IMR-90 (cell line): ENCODE data around the gene GRIA4.

Experiments
- BHLHE40 ChIP-seq: fragments of 150-350 bp; IDR thresholded peaks from 2 replicates; pipeline ENCODE4 v1.6.1; 2016; ENCODE audit warnings: mild to moderate bottlenecking, low read depth, low read length
- CEBPB ChIP-seq: IDR thresholded peaks from 2 replicates; pipeline ENCODE4 v1.6.1; 2012; ENCODE audit warnings: low read depth, low read length, improper control_type of control experiment
- CHD1 ChIP-seq: IDR thresholded peaks from 2 replicates; pipeline ENCODE4 v1.6.1; 2012; ENCODE audit warnings: low read depth, low read length, improper control_type of control experiment
- POLR2A ChIP-seq: IDR thresholded peaks from 2 replicates; pipeline ENCODE4 v1.6.1; 2012; ENCODE audit warnings: mild to moderate bottlenecking, low read depth, low read length
- RAD21 ChIP-seq: IDR thresholded peaks from 2 replicates; pipeline ENCODE4 v1.6.1; 2012; ENCODE audit warnings: low read length, improper control_type of control experiment
- RFX5 ChIP-seq: IDR thresholded peaks from 2 replicates; pipeline ENCODE4 v1.8.0; 2012; ENCODE audit warnings: low read depth, mild to moderate bottlenecking, low read length, moderate library complexity
- SMC3 ChIP-seq: fragments of 150-350 bp; IDR thresholded peaks from 2 replicates; pipeline ENCODE4 v1.6.1; 2016; ENCODE audit warnings: low read depth, mild to moderate bottlenecking, antibody characterized with exemption, low read length, moderate library complexity
- TF ChIP-seq, protein P1 (sequence below): conservative IDR thresholded peaks from 2 replicates; pipeline ENCODE4 v1.5.1; 2012; ENCODE audit warnings: mild to moderate bottlenecking, low read depth, low read length, improper control_type of control experiment

DNA sequence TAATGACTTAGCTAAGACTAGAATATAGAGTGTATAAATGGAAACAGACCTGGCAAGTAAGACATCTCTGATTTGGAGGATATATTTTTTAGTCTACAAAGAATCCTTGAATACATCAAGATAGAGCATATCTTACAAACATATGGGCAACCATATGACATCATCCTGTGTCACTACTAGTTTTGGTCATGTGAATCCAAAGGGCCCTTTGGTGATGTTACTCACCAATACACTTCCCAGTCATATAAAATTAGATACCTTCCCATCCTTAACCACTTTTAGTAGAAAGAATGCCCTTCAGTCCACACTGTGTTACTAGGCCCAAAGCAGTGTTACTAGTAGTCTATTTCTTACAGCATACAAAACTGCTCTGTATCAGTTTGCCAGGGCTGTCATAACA lies 31.6 kb downstream of the GRIA4 start:
- TF ChIP-seq POLR2A (no peak), RFX5 (no peak), CEBPB (no peak), BHLHE40 (no peak), CHD1 (no peak), RAD21 (no peak), SMC3 (no peak)
- TF ChIP-seq, protein P1, sequence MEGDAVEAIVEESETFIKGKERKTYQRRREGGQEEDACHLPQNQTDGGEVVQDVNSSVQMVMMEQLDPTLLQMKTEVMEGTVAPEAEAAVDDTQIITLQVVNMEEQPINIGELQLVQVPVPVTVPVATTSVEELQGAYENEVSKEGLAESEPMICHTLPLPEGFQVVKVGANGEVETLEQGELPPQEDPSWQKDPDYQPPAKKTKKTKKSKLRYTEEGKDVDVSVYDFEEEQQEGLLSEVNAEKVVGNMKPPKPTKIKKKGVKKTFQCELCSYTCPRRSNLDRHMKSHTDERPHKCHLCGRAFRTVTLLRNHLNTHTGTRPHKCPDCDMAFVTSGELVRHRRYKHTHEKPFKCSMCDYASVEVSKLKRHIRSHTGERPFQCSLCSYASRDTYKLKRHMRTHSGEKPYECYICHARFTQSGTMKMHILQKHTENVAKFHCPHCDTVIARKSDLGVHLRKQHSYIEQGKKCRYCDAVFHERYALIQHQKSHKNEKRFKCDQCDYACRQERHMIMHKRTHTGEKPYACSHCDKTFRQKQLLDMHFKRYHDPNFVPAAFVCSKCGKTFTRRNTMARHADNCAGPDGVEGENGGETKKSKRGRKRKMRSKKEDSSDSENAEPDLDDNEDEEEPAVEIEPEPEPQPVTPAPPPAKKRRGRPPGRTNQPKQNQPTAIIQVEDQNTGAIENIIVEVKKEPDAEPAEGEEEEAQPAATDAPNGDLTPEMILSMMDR: no peak
